Upper lobe of left lung (tissue), 4 donors: Measurements from ENCODE around the gene NFU1.

Experiments
- EP300 ChIP-seq, 4 donors: sonication (generic); formaldehyde crosslinking; IDR thresholded peaks; one replicate each; pipeline ENCODE4 v1.5.1; 2017; ENCODE audit warnings: antibody characterized with exemption in 4 of 4, control low read depth in 2 of 4
- POLR2A ChIP-seq, 4 donors: fragments of 450-650 bp; IDR thresholded peaks; one replicate each; pipeline ENCODE4 v1.5.1; 2016 to 2017; ENCODE audit warnings: antibody characterized with exemption in 4 of 4, mild to moderate bottlenecking in 2 of 4
- POLR2AphosphoS5 ChIP-seq, 2 donors: sonication (generic); formaldehyde crosslinking; IDR thresholded peaks; one replicate each; pipeline ENCODE4 v1.5.1; 2017; ENCODE audit warnings: antibody characterized with exemption in 2 of 2
- TF ChIP-seq, protein P1 (sequence below), 6 experiments: fragments of 450-650 bp in 4 of 6; fragments of 200-600 bp in 2 of 6; sonication (generic) in 2 of 6; IDR thresholded peaks; one replicate each; pipeline ENCODE4 v1.5.1; 2016 to 2019; ENCODE audit warnings: antibody characterized with exemption in 6 of 6

GRCh38 chr2:69466728-69467127, 29.5 kb upstream of the NFU1 start:
- no peak for TF ChIP-seq POLR2A (IDR thresholded peaks at IDR 0.05)
- no peak for TF ChIP-seq EP300 (IDR thresholded peaks at IDR 0.05)
- no peak for TF ChIP-seq POLR2AphosphoS5 (IDR thresholded peaks at IDR 0.05)
- TF ChIP-seq, protein P1, sequence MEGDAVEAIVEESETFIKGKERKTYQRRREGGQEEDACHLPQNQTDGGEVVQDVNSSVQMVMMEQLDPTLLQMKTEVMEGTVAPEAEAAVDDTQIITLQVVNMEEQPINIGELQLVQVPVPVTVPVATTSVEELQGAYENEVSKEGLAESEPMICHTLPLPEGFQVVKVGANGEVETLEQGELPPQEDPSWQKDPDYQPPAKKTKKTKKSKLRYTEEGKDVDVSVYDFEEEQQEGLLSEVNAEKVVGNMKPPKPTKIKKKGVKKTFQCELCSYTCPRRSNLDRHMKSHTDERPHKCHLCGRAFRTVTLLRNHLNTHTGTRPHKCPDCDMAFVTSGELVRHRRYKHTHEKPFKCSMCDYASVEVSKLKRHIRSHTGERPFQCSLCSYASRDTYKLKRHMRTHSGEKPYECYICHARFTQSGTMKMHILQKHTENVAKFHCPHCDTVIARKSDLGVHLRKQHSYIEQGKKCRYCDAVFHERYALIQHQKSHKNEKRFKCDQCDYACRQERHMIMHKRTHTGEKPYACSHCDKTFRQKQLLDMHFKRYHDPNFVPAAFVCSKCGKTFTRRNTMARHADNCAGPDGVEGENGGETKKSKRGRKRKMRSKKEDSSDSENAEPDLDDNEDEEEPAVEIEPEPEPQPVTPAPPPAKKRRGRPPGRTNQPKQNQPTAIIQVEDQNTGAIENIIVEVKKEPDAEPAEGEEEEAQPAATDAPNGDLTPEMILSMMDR (IDR thresholded peaks at IDR 0.05) = no peak
